Measurements from ENCODE around the gene SPEG.

Gene SPEG

DNA sequence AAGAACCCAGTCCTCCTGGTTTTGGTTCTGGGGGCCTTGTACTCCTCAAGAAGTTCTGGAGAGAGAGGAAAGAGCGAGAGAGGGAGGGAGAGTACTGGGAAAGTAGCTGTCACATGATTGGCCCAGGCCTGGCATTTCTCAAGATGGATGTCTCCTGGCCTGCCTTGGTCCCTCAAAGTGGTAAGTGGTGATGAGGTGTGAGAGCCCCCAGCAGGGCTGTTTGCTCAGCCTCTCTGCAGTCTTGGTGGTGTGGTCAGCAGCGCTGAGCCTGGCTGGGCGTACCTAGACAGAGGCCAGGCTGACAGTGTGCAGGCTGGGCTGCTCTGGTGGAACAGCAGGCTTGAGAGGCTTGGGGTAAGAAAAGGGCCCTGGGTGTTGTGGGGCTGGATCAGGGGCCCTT is 2.5 kb downstream of the SPEG start:
- no peak overlapping the region for H3K4me3 ChIP-seq (ENCODE audit: low read depth, low read length)
- in situ Hi-C loops (cut with HindIII; ENCODE audit: low sequenced_read_pairs) = no loop called here
- TF ChIP-seq, protein P1, sequence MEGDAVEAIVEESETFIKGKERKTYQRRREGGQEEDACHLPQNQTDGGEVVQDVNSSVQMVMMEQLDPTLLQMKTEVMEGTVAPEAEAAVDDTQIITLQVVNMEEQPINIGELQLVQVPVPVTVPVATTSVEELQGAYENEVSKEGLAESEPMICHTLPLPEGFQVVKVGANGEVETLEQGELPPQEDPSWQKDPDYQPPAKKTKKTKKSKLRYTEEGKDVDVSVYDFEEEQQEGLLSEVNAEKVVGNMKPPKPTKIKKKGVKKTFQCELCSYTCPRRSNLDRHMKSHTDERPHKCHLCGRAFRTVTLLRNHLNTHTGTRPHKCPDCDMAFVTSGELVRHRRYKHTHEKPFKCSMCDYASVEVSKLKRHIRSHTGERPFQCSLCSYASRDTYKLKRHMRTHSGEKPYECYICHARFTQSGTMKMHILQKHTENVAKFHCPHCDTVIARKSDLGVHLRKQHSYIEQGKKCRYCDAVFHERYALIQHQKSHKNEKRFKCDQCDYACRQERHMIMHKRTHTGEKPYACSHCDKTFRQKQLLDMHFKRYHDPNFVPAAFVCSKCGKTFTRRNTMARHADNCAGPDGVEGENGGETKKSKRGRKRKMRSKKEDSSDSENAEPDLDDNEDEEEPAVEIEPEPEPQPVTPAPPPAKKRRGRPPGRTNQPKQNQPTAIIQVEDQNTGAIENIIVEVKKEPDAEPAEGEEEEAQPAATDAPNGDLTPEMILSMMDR (IDR thresholded peaks at IDR 0.05; ENCODE audit: low read depth, low read length, missing control alignments) = no peak
- no peak for DNase-seq (ENCODE audit: low read depth)

DNA sequence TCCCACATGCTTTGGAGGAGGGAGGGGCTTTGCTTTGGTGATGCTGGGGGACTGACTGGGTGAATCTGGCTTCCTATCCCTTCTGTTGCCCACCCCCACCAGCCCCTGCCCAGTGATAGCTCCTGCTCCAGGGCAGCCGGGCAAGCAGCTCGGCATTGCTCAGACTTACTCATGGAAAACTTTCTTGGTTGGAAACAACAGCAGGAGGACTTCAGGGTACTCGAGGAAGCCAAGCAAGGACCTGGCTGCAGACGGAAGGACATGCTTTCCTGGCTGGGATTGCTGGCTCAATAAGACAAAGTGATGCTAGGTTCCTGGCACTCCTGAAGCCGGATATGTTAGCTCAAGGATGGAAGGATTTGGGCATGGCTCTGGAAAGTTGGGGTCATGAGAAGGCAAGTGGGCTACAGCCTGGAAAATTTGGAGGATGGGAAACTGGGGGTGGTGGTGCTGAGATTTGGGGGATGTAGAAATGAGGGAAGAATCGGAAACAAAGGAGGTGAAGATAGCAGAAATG is 3.1 kb downstream of the SPEG start:
- no peak for DNase-seq (ENCODE audit: low read depth)
- in situ Hi-C loops (cut with HindIII; ENCODE audit: low sequenced_read_pairs) = no loop called here
- TF ChIP-seq, protein P1 (IDR thresholded peaks at IDR 0.05; ENCODE audit: low read depth, low read length, missing control alignments) = no peak
- H3K4me3 ChIP-seq (ENCODE audit: low read depth, low read length) = no peak overlapping the region

DNA sequence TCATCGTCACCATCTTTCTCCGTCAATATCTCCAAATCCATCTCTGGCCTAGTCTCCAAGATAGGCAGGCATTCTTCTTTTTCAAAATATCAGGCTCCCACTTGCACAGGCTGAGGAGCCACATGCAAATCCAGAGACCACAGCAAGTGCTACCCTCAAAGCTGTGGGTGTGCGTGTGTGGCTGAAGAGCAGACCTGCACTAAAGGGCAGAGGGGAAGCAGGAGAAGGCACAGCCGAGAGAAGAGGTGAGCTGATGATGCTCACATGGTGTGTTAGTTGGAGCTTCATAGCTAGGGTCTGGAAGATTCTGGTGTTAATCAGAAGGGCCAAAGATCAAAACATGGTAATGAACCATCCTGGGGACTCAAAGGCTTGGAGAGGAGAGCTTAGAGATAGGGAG is 3.8 kb downstream of the SPEG start:
- in situ Hi-C loops (cut with HindIII; ENCODE audit: low sequenced_read_pairs) = no loop called here
- no peak for DNase-seq (ENCODE audit: low read depth)
- no peak overlapping the region for H3K4me3 ChIP-seq (ENCODE audit: low read depth, low read length)
- TF ChIP-seq, protein P1 (IDR thresholded peaks at IDR 0.05; ENCODE audit: low read depth, low read length, missing control alignments) = no peak

DNA sequence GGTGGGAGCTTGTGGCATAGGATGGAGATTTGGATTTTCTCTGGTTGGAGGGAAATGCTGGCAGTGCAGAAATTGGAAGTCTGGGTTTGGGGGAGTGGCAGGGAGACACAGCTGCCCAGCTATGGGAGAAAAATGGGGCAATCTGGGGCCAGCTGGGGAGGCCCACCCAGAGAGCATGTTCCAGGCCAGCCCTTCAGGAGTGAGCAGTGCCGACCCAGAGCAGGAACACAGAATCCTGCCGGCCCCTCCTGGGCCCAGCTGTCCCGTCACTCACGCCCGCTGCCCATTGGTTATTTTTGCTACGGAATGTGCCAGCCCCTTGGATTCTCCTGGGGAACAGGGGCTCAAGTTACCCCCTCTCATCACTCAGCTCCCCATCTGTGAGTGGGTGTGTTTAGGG is 4.9 kb downstream of the SPEG start:
- in situ Hi-C loops (cut with HindIII; ENCODE audit: low sequenced_read_pairs) = no loop called here
- no peak for DNase-seq (ENCODE audit: low read depth)
- no peak overlapping the region for H3K4me3 ChIP-seq (ENCODE audit: low read depth, low read length)
- TF ChIP-seq, protein P1 (IDR thresholded peaks at IDR 0.05; ENCODE audit: low read depth, low read length, missing control alignments) = no peak

DNA sequence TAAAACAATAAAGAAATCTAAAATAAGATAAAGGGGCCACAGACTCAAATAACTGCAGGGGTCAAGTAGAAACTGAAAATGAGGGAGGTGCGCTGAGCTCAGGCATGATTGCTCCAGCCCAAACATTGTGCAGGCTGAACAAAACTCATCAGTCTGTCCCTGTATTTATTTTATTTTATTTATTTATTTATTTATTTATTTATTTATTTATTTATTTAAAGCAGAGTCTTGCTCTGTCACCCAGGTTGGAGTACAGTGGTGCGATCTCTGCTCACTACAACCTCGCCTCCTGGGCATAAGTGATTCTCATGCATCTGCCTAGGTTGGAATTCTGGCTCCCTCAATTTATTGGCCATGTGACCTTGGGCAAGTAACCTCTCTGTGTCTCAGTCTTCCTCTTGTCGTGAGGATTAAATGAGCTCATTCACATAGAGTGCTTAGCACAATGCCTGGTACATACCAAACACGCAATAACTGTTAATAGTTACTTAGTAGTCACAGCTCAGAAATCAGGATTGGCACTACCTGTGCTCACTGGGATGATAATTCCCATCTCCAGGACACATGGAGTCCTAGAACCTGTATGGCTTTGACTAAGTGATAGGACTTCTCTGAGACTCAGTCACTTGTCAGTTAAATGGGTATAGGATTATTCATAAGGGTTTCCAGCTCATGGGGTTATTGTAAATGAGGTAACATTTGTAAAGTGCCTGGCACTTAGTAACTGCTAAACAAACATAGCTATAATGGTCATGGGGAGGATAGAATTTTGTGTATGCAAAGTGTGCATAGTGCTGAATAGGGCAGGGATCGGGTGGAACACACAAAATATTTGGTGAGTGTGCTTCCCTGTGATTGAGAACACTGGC is 6.0 kb downstream of the SPEG start:
- TF ChIP-seq, protein P1 (IDR thresholded peaks at IDR 0.05; ENCODE audit: low read depth, low read length, missing control alignments) = no peak
- in situ Hi-C loops (cut with HindIII; ENCODE audit: low sequenced_read_pairs) = no loop called here
- no peak for DNase-seq (ENCODE audit: low read depth)
- no peak overlapping the region for H3K4me3 ChIP-seq (ENCODE audit: low read depth, low read length)

DNA sequence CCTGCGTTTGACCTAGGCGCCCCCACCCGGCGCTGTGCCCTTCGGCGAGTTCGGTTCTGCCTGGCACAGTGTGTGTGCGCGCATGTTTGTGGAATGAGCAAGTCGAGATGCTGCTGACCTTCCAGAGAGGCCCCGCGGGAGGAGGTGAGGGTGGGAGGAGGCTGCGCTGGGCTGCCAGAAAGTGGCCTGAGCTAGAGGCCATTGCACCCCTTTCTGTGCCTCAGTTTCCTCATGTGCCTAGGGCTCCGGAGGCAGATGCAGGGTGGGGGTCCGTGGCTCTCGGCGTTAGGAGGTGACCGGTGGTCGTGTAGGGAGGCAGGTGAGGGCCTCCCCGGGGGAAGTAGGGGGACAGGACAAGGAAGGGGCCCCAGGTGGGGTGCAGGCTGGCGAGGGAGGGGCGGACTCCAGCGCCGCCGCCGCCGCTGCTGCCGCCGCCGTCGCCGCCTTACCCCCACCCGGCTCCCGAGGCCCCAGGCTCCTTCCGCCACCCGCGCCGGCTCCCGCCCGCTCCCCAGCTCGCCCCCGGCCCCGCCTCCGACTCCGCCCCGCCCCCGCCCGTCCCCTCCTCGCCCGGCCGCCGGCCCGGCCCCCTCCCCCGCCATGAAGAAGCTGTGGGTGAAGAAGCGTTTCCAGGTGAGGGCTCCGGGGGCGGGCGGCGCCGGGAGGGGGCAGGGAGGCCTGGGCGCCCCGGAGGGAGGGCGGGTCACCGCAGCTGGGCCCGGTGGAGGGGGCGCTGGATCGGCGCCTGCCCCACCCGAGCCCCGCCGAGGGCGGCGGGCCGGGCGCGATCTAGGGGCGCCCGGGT is 7.0 kb downstream of the SPEG start:
- DNase-seq (ENCODE audit: low read depth) = no peak
- TF ChIP-seq, protein P1 (IDR thresholded peaks at IDR 0.05; ENCODE audit: low read depth, low read length, missing control alignments) = no peak
- in situ Hi-C loops (cut with HindIII; ENCODE audit: low sequenced_read_pairs) = no loop called here
- H3K4me3 ChIP-seq (ENCODE audit: low read depth, low read length) = peak overlapping the region; percentile 47

Measured in astrocyte of the cerebellum (primary cell).